Colonic mucosa (tissue), 4 donors: Measurements from ENCODE around the gene MS4A3. TPM values are rescaled to one million over a fixed set of nuclear protein-coding genes. Genes with fewer than 3 reads are reported as not detected.

ENCODE experiments used
- DNase-seq: peaks from one replicate; pipeline ENCODE4 v3.0.0-alpha.2; 2020
- H3K27ac ChIP-seq: fragments of 200-600 bp; one replicate; pipeline ENCODE4 v1.8.0; 2021
- H3K27me3 ChIP-seq: fragments of 200-600 bp; one replicate; pipeline ENCODE4 v1.8.0; 2021
- H3K36me3 ChIP-seq: fragments of 200-600 bp; one replicate; pipeline ENCODE4 v1.8.0; 2021
- H3K4me1 ChIP-seq: fragments of 200-600 bp; one replicate; pipeline ENCODE4 v1.8.0; 2021; ENCODE audit warnings: mild to moderate bottlenecking
- H3K4me3 ChIP-seq: fragments of 200-600 bp; one replicate; pipeline ENCODE4 v1.8.0; 2021
- H3K9ac ChIP-seq, 2 donors: one replicate each; pipeline ENCODE4 v1.7.0; 2013; ENCODE audit warnings: control low read depth in 2 of 2, low read depth in 2 of 2, low read length in 2 of 2
- H3K9me3 ChIP-seq: fragments of 200-600 bp; one replicate; pipeline ENCODE4 v1.8.0; 2021
- CTCF ChIP-seq: fragments of 200-600 bp; IDR thresholded peaks from one replicate; pipeline ENCODE4 v1.8.0; 2022; ENCODE audit warnings: antibody characterized with exemption, mild to moderate bottlenecking
- intact Hi-C: fragments of 100-400 bp; cut with DNase I; formaldehyde crosslinking; loops from one replicate; pipeline ENCODE4 v1.14.1; 2022
- total RNA-seq, 2 donors: library from RNA; stranded (reverse); fragmentation: NEBNext Ultra II Directional in 1 of 2; extraction: Animal tissue kit (Norgen Biotek cat#: 25700) in 1 of 2; gene quantifications; one replicate each; pipeline ENCODE4 v1.2.1, GENCODE V29; 2021
- donor health status: healthy.
- donor health status: DM: no; HTN: no; CAD: no.
- donor health status: DM: no; HTN: no; CAD: no.

MS4A3 gene
- total RNA-seq, 2 donors from 2014 or later: not detected

DNA sequence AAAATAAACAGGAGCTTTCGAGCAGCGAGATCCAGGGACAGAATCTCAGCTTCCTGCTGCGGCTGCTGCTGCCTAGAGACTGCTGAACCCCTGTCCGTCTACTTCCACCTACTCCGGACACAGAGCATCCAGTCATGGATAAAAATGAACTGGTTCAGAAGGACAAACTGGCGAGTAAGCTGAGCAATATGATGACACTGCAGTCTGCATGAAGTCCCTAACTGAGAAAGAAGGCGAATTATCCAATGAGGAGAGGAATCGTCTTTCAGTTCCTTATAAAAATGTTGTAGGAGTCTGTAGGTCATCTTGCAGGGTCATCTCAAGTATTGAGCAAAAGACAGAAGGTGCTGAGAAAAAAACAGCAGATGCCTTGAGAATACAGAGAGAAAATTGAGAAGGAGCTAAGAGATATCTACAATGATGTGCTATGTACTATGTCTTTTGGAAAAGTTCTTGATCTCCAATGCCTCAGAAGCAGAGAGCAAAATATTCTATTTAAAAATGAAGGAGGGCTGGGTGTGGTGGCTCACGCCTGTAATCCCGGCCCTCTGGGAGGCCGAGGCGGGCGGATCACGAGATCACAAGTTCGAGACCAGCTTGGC is 20.9 kb downstream of the MS4A3 start:
- Histone ChIP-seq H3K27ac (no peak overlapping the region), H3K9me3 (no peaks in the 10 kb centered on the region), H3K27me3 (no peaks in the 10 kb centered on the region), H3K4me3 (no peak overlapping the region), H3K36me3 (no peaks in the 10 kb centered on the region), H3K4me1 (no peaks in the 10 kb centered on the region), H3K9ac (no peak overlapping the region)
- intact Hi-C loops: no loop called here
- no peak for DNase-seq
- no peak for TF ChIP-seq CTCF

DNA sequence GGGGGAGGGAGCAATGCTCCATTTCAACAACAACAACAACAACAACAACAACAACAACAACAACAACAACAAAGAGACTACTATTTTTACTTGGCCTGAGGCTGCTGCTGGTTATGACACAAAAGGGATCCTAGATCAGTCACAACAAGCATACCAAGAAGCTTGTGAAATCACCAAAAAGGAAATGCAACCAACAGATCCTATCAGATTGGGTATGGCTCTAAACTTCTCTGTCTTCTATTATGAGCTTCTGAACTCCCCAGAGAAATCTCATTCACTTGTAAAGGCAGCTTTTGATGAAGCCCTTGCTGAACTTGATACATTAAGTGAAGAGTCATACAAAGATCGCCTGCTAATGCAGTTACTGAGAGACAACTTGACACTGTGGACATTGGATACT is 21.5 kb downstream of the MS4A3 start:
- no peak overlapping the region for H3K9ac ChIP-seq
- intact Hi-C loops: no loop called here
- no peak overlapping the region for H3K4me3 ChIP-seq
- H3K4me1 ChIP-seq: no peaks in the 10 kb centered on the region
- no peak for DNase-seq
- H3K36me3 ChIP-seq: no peaks in the 10 kb centered on the region
- H3K27ac ChIP-seq: no peak overlapping the region
- no peaks in the 10 kb centered on the region for H3K9me3 ChIP-seq
- TF ChIP-seq CTCF: no peak
- no peaks in the 10 kb centered on the region for H3K27me3 ChIP-seq

GRCh38 chr11:60078745-60079144 is 22.3 kb downstream of the MS4A3 start:
- Histone ChIP-seq H3K27ac (no peak overlapping the region), H3K4me3 (no peak overlapping the region), H3K27me3 (no peaks in the 10 kb centered on the region), H3K9me3 (no peaks in the 10 kb centered on the region), H3K36me3 (no peaks in the 10 kb centered on the region), H3K4me1 (no peaks in the 10 kb centered on the region), H3K9ac (no peak overlapping the region)
- no peak for TF ChIP-seq CTCF
- DNase-seq: no peak
- intact Hi-C loops: no loop called here

- no peak for DNase-seq
- TF ChIP-seq CTCF: no peak
Measured at GRCh38 chr11:60080535-60080934, 24.1 kb downstream of the MS4A3 start.

GRCh38 chr11:60084631-60085273 is 28.3 kb downstream of the MS4A3 start:
- Histone ChIP-seq H3K9me3 (no peaks in the 10 kb centered on the region), H3K9ac (no peak overlapping the region), H3K4me1 (no peaks in the 10 kb centered on the region), H3K27me3 (no peaks in the 10 kb centered on the region), H3K36me3 (no peaks in the 10 kb centered on the region), H3K4me3 (no peak overlapping the region), H3K27ac (no peak overlapping the region)
- no peak for DNase-seq
- intact Hi-C loops: no loop called here
- no peak for TF ChIP-seq CTCF

More at GRCh38 chr11:60080535-60080934, 24.1 kb downstream of the MS4A3 start:
- Histone ChIP-seq H3K4me3 (no peak overlapping the region), H3K9ac (no peak overlapping the region), H3K4me1 (no peaks in the 10 kb centered on the region), H3K9me3 (no peaks in the 10 kb centered on the region), H3K36me3 (no peaks in the 10 kb centered on the region), H3K27me3 (no peaks in the 10 kb centered on the region), H3K27ac (no peak overlapping the region)
- intact Hi-C loops: no loop called here
